Inferior parietal cortex (tissue), 1 donor: ENCODE results near the gene CCBE1.

ENCODE experiments used
- DNase-seq: peaks from one replicate; pipeline ENCODE4 v3.0.0-alpha.2; 2016; ENCODE audit errors: extremely low spot score

The CCBE1 gene

GRCh38 chr18:59454909-59455727, 242.1 kb downstream of the CCBE1 start:
- no peak for DNase-seq

GRCh38 chr18:59453468-59453961, 243.7 kb downstream of the CCBE1 start:
- DNase-seq: no peak

GRCh38 chr18:59451963-59452362, 245.3 kb downstream of the CCBE1 start:
- DNase-seq: no peak

GRCh38 chr18:59451073-59451472, 246.2 kb downstream of the CCBE1 start:
- DNase-seq: no peak

- no peak for DNase-seq
Measured at GRCh38 chr18:59448546-59448945, 248.7 kb downstream of the CCBE1 start.

- DNase-seq: no peak
Measured at GRCh38 chr18:59446012-59446411, 251.2 kb downstream of the CCBE1 start.

- DNase-seq: no peak
Measured at GRCh38 chr18:59437851-59438569, 259.2 kb downstream of the CCBE1 start.

GRCh38 chr18:59432803-59433597, 264.2 kb downstream of the CCBE1 start:
- DNase-seq: no peak

- no peak for DNase-seq
Measured at GRCh38 chr18:59431131-59431530, 266.1 kb downstream of the CCBE1 start.

- DNase-seq: no peak
Measured at GRCh38 chr18:59429608-59430007, 267.6 kb downstream of the CCBE1 start.

GRCh38 chr18:59428018-59428417, 269.2 kb downstream of the CCBE1 start:
- DNase-seq: peak; percentile 11

- no peak for DNase-seq
Measured at GRCh38 chr18:59426855-59427254, 270.4 kb downstream of the CCBE1 start.

- no peak for DNase-seq
Measured at GRCh38 chr18:59423259-59423658, 274.0 kb downstream of the CCBE1 start.

GRCh38 chr18:59420244-59420643, 277.0 kb downstream of the CCBE1 start:
- no peak for DNase-seq

GRCh38 chr18:59419386-59419785, 277.8 kb downstream of the CCBE1 start:
- DNase-seq: no peak

- no peak for DNase-seq
Measured at GRCh38 chr18:59416818-59417217, 280.4 kb downstream of the CCBE1 start.

- peak; percentile 22 for DNase-seq
Measured at GRCh38 chr18:59414111-59414653, 283.0 kb downstream of the CCBE1 start.

- DNase-seq: peak; percentile 78
Measured at GRCh38 chr18:59402432-59403090, 294.7 kb downstream of the CCBE1 start.

- DNase-seq: no peak
Measured at GRCh38 chr18:59400407-59400806, 296.8 kb downstream of the CCBE1 start.

GRCh38 chr18:59395226-59396175, 301.7 kb downstream of the CCBE1 start:
- no peak for DNase-seq
